IMR-90 (cell line): ENCODE measurements around the gene KCNQ1.

Experiments used
- CEBPB ChIP-seq: IDR thresholded peaks from 2 replicates; pipeline ENCODE4 v1.6.1; 2012; ENCODE audit warnings: low read depth, low read length, improper control_type of control experiment
- CHD1 ChIP-seq: IDR thresholded peaks from 2 replicates; pipeline ENCODE4 v1.6.1; 2012; ENCODE audit warnings: low read depth, low read length, improper control_type of control experiment
- FOS ChIP-seq: fragments of 150-350 bp; IDR thresholded peaks from 2 replicates; pipeline ENCODE4 v1.6.1; 2016; ENCODE audit warnings: low read depth, low read length
- MAFK ChIP-seq: IDR thresholded peaks from 2 replicates; pipeline ENCODE4 v1.6.1; 2012; ENCODE audit warnings: low read depth, low read length, improper control_type of control experiment
- MXI1 ChIP-seq: IDR thresholded peaks from 2 replicates; pipeline ENCODE4 v1.6.1; 2012; ENCODE audit warnings: low read depth, mild to moderate bottlenecking, low read length, moderate library complexity, borderline replicate concordance
- POLR2A ChIP-seq: IDR thresholded peaks from 2 replicates; pipeline ENCODE4 v1.6.1; 2012; ENCODE audit warnings: mild to moderate bottlenecking, low read depth, low read length
- RAD21 ChIP-seq: IDR thresholded peaks from 2 replicates; pipeline ENCODE4 v1.6.1; 2012; ENCODE audit warnings: low read length, improper control_type of control experiment
- RFX5 ChIP-seq: IDR thresholded peaks from 2 replicates; pipeline ENCODE4 v1.8.0; 2012; ENCODE audit warnings: low read depth, mild to moderate bottlenecking, low read length, moderate library complexity
- SMC3 ChIP-seq: fragments of 150-350 bp; IDR thresholded peaks from 2 replicates; pipeline ENCODE4 v1.6.1; 2016; ENCODE audit warnings: low read depth, mild to moderate bottlenecking, antibody characterized with exemption, low read length, moderate library complexity
- TF ChIP-seq, protein P1 (sequence below): conservative IDR thresholded peaks from 2 replicates; pipeline ENCODE4 v1.5.1; 2012; ENCODE audit warnings: mild to moderate bottlenecking, low read depth, low read length, improper control_type of control experiment
- TF ChIP-seq, protein P2 (sequence below): fragments of 150-350 bp; IDR thresholded peaks from 2 replicates; pipeline ENCODE4 v1.6.1; 2017; ENCODE audit warnings: mild to moderate bottlenecking, antibody characterized with exemption, low read length, low read depth

DNA sequence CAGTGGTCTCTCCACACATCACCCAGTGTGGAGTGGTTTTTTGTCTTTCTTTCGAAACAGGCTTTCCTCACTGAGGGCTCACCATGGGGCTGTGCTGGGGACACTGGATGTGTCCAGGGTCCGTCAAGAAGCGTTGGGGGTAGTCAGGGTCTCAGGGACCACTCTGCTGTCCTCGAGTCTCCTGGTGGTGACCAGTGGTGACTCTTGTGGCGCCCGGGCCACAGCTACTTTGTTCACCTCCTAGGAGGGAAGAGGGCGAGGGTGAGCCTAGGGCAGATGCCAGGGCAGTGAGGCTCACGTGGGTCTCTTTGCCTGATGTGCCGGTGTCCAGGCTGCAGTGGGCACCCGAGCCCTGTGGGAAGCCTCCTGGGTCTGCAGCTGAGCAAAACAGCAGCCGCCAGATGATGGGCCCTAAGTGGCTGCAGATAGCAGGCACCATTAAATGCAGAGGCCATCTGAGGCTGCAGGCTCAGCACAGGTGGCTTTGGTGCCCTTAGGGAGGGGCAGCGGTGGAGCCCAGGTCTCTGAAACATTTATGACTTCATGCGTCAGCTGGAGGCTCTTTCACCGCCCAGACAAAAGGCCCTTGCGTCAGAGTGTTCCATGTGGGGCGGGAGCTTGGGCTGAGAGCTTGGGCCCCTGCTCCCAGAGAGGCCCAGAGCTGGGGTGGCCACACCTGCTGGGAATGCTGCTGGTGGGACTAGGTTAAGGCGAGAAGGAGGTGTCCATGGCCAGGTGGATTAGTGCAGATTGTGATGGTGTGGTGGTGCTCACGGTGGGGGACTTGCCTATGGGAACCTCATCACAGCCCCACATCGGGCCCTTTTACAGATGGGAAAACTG lies 29.5 kb downstream of the KCNQ1 start:
- TF ChIP-seq, protein P1, sequence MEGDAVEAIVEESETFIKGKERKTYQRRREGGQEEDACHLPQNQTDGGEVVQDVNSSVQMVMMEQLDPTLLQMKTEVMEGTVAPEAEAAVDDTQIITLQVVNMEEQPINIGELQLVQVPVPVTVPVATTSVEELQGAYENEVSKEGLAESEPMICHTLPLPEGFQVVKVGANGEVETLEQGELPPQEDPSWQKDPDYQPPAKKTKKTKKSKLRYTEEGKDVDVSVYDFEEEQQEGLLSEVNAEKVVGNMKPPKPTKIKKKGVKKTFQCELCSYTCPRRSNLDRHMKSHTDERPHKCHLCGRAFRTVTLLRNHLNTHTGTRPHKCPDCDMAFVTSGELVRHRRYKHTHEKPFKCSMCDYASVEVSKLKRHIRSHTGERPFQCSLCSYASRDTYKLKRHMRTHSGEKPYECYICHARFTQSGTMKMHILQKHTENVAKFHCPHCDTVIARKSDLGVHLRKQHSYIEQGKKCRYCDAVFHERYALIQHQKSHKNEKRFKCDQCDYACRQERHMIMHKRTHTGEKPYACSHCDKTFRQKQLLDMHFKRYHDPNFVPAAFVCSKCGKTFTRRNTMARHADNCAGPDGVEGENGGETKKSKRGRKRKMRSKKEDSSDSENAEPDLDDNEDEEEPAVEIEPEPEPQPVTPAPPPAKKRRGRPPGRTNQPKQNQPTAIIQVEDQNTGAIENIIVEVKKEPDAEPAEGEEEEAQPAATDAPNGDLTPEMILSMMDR: no peak
- TF ChIP-seq POLR2A (no peak), CEBPB (no peak), FOS (no peak), MAFK (no peak), SMC3 (no peak), RFX5 (no peak), MXI1 (no peak), RAD21 (no peak), CHD1 (no peak)
- TF ChIP-seq, protein P2, sequence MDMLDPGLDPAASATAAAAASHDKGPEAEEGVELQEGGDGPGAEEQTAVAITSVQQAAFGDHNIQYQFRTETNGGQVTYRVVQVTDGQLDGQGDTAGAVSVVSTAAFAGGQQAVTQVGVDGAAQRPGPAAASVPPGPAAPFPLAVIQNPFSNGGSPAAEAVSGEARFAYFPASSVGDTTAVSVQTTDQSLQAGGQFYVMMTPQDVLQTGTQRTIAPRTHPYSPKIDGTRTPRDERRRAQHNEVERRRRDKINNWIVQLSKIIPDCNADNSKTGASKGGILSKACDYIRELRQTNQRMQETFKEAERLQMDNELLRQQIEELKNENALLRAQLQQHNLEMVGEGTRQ: no peak
